Nephron progenitor cell (in vitro differentiated cells): ENCODE results near the gene GAS2L3.
"Not testable (repeated sequence)": the region's sequence is repeated elsewhere in the genome, so short reads cannot be mapped to it uniquely, and the experiment has no call there.

Source experiments
- DNase-seq: peaks from one replicate; pipeline ENCODE4 v3.0.0; 2021
- H3K27ac Mint-ChIP-seq: 2 replicates; pipeline ENCODE4 v1.8.0; 2021; ENCODE audit warnings: mild to moderate bottlenecking, moderate library complexity, mixed read lengths
- H3K27me3 Mint-ChIP-seq: 2 replicates; pipeline ENCODE4 v1.8.0; 2021; ENCODE audit warnings: mild to moderate bottlenecking, low read depth, mixed read lengths; ENCODE audit not compliant: poor library complexity
- H3K36me3 Mint-ChIP-seq: 2 replicates; pipeline ENCODE4 v1.8.0; 2021; ENCODE audit warnings: low read depth, mixed read lengths
- H3K4me1 Mint-ChIP-seq: 2 replicates; pipeline ENCODE4 v1.8.0; 2021; ENCODE audit warnings: mixed read lengths
- H3K4me3 Mint-ChIP-seq: 2 replicates; pipeline ENCODE4 v1.8.0; 2021; ENCODE audit warnings: mild to moderate bottlenecking, moderate library complexity, mixed read lengths
- H3K9me3 Mint-ChIP-seq: 2 replicates; pipeline ENCODE4 v1.8.0; 2021; ENCODE audit warnings: mild to moderate bottlenecking, moderate library complexity, mixed read lengths
- TF ChIP-seq, protein P1 (sequence below): fragments of 200-600 bp; sonication (generic); IDR thresholded peaks from 2 replicates; pipeline ENCODE4 v1.5.0; 2021; ENCODE audit warnings: antibody characterized with exemption

GAS2L3 gene

DNA sequence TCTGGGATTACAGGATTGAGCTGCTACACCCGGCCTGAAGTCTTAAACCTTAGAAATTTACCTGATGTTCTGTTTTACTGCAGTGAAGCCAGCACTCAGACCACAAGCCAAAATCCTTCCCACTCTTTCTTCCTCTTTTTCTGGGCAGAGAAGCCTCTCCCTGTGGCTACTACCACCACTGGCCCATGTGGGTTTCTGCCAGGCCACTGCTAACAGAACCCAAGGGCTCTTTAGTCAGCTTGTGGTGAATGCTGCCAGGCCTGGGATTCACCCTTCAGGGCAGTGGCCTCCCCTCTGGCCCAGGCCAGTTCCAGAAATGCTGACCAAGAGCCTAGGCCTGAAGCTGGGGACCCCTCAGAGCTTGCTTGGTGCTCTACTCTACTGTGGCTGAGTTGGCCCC lies 35.3 kb downstream of the GAS2L3 start:
- Mint-ChIP-seq H3K27me3 (no peaks in the 10 kb centered on the region), H3K4me3 (no peak overlapping the region), H3K4me1 (no peaks in the 10 kb centered on the region), H3K27ac (no peak overlapping the region), H3K9me3 (no peaks in the 10 kb centered on the region), H3K36me3 (peaks cover 20% of the 10 kb centered on the region)
- DNase-seq, result no peak
- TF ChIP-seq, protein P1, sequence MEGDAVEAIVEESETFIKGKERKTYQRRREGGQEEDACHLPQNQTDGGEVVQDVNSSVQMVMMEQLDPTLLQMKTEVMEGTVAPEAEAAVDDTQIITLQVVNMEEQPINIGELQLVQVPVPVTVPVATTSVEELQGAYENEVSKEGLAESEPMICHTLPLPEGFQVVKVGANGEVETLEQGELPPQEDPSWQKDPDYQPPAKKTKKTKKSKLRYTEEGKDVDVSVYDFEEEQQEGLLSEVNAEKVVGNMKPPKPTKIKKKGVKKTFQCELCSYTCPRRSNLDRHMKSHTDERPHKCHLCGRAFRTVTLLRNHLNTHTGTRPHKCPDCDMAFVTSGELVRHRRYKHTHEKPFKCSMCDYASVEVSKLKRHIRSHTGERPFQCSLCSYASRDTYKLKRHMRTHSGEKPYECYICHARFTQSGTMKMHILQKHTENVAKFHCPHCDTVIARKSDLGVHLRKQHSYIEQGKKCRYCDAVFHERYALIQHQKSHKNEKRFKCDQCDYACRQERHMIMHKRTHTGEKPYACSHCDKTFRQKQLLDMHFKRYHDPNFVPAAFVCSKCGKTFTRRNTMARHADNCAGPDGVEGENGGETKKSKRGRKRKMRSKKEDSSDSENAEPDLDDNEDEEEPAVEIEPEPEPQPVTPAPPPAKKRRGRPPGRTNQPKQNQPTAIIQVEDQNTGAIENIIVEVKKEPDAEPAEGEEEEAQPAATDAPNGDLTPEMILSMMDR, result no peak

GRCh38 chr12:100610666-100611430 lies 37.4 kb downstream of the GAS2L3 start:
- Mint-ChIP-seq H3K27me3 (no peaks in the 10 kb centered on the region), H3K27ac (no peak overlapping the region), H3K4me3 (no peak overlapping the region), H3K36me3 (peaks cover 19% of the 10 kb centered on the region), H3K4me1 (no peaks in the 10 kb centered on the region), H3K9me3 (no peaks in the 10 kb centered on the region)
- TF ChIP-seq, protein P1, result no peak
- DNase-seq, result no peak

- peaks cover 11% of the 10 kb centered on the region for H3K36me3 Mint-ChIP-seq
- H3K4me3 Mint-ChIP-seq, result no peak overlapping the region
- H3K9me3 Mint-ChIP-seq, result no peaks in the 10 kb centered on the region
- no peaks in the 10 kb centered on the region for H3K27me3 Mint-ChIP-seq
- H3K27ac Mint-ChIP-seq, result no peak overlapping the region
- TF ChIP-seq, protein P1, result no peak
- DNase-seq, result no peak
- H3K4me1 Mint-ChIP-seq, result no peaks in the 10 kb centered on the region
Observed at GRCh38 chr12:100612606-100613005, 39.1 kb downstream of the GAS2L3 start.

- no peak for DNase-seq
- peaks cover 5% of the 10 kb centered on the region for H3K36me3 Mint-ChIP-seq
- TF ChIP-seq, protein P1, result no peak
- peak overlapping the region; percentile 22 for H3K27ac Mint-ChIP-seq
- H3K27me3 Mint-ChIP-seq, result no peaks in the 10 kb centered on the region
- H3K4me3 Mint-ChIP-seq, result no peak overlapping the region
- H3K4me1 Mint-ChIP-seq, result no peaks in the 10 kb centered on the region
- H3K9me3 Mint-ChIP-seq, result no peaks in the 10 kb centered on the region
Observed at GRCh38 chr12:100624571-100624970, 51.1 kb downstream of the GAS2L3 start.

DNA sequence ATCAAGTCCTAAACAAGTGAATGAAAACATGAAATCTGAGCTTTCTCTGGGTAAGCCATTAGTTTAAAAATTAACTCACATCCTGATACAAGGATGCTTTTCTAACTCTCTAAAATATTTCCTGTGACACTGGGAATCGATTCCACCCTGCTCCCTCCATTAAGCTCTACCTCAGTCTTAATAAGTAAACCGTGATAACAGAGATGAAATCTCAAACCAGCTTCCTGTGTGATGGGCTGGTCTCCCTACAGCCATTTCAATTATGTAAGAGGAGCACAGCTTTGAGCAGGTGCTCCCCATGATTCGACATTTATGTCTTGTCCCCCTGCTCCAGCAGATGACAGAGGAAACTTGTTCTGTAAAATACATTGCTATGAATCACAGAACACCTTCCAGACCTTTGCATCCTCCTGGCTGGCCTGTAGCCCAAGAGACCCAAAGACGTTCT lies 59.0 kb downstream of the GAS2L3 start:
- TF ChIP-seq, protein P1, result no peak
- Mint-ChIP-seq H3K4me1 (no peaks in the 10 kb centered on the region), H3K4me3 (no peak overlapping the region), H3K9me3 (no peaks in the 10 kb centered on the region), H3K27me3 (no peaks in the 10 kb centered on the region), H3K36me3 (no peaks in the 10 kb centered on the region), H3K27ac (peak overlapping the region; percentile 50)
- DNase-seq, result no peak

GRCh38 chr12:100633082-100633785 lies 59.8 kb downstream of the GAS2L3 start:
- not testable (repeated sequence) for H3K27me3 Mint-ChIP-seq, H3K36me3 Mint-ChIP-seq, H3K4me1 Mint-ChIP-seq, H3K4me3 Mint-ChIP-seq, H3K27ac Mint-ChIP-seq, DNase-seq, H3K9me3 Mint-ChIP-seq
